CD4-positive, alpha-beta T cell treated with Interleukin-1 beta for 1 hour (primary cell): Measurements from ENCODE around the gene B9D2.
"Not testable (repeated sequence)": the region's sequence is repeated elsewhere in the genome, so short reads cannot be mapped to it uniquely, and the experiment has no call there.

ENCODE experiments used
- DNase-seq, 2 donors: peaks; one replicate each; pipeline ENCODE4 v3.0.0-alpha.2; 2020 to 2022

B9D2 gene, protein sequence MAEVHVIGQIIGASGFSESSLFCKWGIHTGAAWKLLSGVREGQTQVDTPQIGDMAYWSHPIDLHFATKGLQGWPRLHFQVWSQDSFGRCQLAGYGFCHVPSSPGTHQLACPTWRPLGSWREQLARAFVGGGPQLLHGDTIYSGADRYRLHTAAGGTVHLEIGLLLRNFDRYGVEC

DNA sequence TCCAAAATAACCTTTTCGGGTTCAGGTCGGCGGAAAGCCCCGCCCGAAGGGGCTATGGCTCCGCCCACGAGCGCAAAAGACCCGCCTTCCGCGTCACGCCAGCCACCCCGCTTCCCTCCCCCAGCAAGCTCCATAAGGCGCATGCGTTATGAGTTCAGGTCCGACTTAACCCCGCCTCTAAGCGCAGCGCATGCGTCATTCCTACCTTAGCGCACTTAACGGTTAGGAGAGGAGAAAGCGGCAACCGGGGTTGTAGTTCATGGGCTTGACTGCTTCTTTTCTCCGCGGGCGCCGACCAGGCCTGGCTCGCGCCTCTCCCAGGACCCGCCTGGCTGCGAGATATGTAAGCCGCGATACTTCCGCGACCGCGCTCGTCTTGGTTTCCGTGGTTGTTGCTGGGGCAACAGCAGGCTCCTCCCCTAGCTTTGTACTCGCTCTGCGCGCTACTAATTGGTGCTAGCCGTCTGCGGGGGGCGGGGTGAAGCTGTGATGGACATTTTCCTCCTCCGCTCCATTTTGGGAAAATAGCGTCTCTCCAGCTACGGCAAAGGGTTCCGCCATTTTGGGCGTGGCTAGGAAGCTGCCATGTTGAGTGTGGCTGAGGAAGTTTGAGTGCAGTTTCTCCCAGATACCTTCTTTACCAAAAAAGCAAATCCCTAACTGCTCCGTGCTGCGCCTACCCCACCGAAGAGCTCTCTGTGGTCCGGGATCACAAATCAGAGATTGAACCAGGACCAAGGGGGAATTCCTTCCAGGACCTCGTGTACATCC is at the start of gene B9D2:
Gene B9D2, minus strand, starts transcription at position 397 of the 771 bp plus-strand sequence. CDS start 630 bp downstream, outside the sequence.
- DNase-seq = peak; percentile 98 to 99

DNA sequence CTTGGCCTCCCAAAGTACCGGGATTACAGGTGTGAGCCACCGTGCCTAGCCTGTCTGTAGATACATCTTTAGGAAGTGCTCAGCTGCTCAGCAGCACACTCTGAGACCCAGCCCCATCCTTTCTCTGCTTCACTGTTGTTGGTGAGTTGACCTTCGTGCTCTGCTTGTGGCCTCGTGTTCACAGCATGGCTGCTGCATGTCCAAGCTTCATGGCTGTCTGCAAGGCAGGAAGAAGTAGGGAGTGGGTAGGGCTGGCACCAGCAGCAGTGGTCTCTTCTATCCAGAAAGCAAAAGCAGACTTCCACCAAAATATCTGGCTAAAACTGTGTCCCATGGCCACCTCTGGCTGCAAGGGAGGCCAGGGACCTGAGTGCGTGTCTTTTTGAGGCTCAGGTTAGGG is 49.0 kb upstream of the B9D2 start:
- DNase-seq = no peak

DNA sequence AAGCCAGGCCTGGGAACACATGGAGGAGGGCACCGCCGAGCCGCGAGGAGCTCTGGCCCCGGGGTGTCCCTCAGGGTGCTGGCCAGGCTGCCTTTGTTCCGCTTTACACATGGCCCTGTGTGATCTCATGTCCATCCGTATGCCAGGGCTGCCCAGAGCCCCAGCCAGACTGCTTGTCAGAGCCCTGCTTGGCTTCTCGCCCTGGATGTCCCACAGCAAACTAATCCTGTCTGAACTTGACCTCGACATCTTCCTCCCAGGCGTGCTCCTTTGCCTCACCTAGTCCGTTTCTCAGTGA is 48.0 kb upstream of the B9D2 start:
- no peak for DNase-seq

DNA sequence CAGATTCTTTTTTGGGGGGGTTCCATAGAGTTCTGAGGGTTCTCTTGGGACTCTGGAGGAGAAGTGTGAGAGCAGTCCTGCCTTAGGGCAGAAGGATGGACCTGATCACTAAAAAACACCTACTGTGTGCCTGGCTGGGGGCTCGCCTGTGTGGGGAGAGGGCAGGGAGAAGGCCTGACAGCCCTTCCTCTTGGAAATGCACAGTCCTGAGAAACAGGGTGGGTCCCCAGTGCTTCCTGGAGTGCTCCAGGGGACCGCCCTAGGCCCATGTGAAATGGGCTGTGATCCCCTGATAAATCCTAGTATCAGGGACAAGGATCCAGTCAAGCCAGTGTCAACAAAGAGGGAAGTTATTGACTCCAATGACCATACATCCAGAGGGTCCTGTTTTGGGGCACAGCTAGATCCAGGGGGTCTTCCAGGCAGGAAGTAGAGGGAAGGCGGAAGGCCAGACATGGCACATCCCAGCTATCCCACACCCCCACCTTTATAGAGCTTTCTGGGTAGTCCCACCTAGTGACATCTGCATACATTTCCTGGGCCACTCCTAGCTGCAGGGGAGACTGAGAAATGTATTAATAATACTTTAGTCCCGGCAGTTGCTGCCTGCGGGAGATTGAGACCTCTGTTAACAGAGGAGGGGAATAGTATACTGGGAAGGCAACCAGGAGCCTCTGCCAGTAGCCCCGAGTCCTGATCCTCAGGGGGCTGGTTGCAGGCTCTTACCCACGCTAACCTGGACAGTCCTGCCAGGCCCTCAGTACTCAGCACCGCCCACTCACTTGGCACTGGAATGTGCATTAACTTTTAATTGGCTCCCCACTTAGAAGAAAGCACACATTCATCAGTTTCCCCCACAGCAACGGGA is 47.4 kb upstream of the B9D2 start:
- no peak for DNase-seq

DNA sequence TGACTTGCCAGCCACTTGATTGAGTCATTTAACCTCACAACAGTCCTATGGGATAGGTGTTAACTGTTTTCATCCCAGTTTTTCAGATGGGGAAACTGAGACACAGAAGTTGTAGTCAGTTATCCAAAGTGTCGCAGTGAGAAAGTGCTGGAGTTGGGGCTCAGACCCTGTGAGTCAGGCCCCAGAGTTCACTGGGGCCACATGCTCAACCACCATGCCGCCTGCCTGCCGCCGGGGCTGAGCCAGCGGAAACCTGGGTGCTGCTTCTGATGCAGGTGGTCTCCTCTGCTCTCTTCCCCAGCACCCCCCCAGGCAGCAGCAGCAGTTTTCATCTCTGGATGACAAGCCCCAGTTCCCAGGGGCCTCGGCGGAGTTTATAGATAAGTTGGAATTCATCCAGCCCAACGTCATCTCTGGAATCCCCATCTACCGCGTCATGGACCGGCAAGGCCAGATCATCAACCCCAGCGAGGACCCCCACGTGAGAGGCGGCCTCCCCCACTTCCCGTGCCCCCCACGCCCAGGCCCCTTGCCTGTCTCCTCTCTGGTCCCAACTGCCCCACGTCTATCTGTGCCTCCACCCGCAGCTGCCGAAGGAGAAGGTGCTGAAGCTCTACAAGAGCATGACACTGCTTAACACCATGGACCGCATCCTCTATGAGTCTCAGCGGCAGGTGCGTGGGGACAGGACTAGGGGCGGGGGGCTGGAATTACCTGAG is 46.5 kb upstream of the B9D2 start:
- DNase-seq = no peak

DNA sequence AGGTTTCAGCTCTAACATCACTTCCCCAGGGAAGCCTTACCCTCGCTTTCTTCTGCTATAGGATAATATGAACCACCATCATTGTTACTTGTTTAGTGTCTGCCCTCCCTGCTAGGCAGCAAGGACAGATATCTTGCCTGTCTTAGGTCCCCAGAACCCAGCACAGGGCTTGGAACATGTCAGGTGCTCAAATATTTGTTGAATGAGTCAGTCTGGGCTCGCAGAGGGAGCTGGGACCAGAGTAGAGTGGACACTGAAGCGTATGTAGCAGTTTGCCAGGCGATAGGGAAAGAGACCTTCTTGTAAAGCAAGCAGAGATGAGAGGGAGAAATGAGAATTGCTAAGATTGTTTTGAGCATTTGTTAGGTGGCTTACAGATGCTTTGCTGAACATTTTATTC is 45.3 kb upstream of the B9D2 start:
- peak in 1 of 2 donors; percentile 13 for DNase-seq

DNA sequence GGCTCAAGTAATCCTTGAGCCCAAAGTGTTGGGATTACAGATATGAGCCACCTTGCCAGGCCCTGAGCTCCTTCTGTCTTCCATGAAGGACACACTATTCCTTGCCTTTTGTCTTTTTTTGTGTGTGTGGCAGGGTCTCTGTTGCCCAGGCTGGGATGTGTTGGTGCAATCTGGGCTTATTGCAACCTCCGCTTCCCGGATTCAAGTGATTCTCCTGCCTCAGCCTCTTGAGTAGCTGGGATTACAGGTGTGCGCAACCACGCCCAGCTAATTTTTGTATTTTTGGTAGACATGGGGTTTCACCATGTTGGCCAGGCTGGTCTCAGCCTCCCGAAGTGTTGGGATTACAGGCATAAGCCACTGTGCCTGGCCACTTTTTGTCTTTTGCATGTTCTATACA is 44.9 kb upstream of the B9D2 start:
- DNase-seq = not testable (repeated sequence)

DNA sequence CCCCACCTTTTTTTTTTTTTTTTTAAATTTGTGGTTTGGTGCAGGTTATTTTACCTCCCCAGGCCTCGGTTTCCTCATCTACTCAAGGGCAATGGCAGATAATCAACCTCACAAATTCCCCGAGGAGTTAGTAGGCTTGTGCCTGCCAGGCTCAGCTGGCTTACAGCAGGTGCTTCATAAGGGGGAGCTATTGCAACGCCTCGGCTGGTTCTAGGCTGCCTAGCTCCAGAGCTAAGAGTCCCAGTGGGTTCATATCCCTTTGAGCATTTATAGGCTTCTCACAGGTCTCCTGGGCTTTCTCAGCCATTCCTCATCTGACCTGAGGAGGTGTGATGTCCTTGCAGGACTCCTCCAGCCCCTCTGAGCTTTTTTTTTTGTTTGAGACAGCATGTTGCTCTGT is 44.3 kb upstream of the B9D2 start:
- no peak for DNase-seq

DNA sequence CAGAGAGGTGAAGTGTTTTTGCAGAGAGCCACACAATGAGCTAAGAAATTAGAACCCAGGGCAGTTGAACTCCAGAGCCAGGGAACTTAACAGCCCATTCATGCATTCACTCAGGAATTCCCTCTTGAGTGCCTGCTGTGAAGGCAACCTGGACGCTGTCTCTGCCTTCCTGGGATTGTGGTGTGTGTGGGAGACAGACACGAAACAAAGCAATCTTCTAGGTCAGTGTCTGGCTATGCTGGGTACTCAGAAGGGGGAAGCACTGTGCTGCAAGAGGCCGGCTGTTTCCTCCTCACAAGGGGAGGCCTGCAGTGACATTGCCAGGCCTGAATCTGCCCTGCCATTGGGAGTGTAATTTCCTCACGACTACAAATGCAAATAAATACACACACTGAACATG is 43.3 kb upstream of the B9D2 start:
- no peak for DNase-seq

DNA sequence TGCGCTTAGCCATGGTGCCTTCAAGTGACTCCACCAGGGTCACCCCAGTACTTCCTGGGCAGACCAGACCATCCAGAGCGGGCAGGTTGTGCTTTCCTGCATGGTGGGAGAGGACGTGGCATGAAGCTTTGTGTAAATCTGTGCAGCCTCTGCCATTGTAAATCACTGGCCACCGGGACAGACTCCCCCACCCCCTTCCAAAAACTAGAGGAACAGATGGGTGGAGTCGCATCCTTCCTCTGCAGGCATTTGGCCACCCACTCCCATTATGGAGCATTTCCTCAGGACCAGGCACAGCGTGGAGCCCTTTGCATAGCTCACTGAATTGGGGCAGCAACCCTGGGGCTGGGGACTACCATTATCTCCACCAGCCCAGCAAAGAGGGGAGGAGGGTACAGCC is 41.8 kb upstream of the B9D2 start:
- no peak for DNase-seq

DNA sequence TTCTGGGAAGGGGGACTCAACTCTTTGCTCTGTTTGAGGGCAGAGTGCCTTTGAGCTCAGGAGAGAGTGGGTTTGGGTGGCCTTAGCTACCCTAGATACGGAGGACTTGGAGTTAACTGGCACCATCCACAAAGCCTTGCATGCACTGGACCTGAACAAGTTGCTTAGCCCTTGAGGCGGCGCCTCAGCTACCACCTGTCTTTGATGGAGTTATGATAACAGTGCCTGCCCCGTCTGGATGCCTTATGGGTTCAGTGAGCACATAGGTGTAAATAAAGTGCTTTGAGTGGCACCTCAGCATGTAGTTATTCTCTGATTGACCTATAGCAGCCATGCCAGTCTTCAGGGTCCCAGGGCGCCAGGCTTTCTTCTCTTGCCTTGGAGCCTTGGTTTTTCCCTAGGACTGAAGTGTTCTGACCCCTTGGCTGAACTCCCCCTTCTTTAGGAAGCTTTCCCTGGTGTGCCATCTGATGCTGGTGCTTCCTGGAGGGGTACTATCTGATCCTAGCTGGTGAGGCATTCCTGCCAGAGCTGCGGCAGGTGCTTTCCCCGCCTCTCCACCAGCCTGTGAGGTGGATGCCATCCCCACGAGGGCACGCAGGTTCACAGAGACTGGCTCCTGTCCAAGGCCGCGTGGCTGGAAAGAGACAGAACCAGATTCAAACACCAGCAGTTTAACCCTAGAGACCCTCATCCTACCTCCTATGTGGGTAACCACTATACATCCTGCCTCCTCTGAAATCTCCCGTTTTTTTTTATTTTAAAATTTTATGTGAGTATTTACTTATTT is 39.4 kb upstream of the B9D2 start:
- no peak for DNase-seq

DNA sequence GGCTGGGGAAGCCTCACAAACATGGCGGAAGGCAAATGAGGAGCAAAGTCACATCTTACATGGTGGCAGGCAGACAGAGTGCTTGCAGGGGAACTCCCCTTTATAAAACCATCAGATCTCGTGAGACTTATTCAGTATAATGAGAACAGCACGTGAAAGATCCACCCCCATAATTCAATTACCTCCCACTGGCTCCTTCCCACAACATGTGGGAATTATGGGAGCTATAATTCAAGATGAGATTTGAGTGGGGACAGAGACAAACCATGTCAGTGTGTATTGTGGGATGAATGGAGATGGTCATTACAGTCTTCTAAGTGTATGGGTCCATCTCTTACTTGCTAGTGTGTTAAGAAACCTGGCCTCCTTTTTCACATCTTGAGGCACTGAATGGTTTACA is 38.1 kb upstream of the B9D2 start:
- DNase-seq = no peak

DNA sequence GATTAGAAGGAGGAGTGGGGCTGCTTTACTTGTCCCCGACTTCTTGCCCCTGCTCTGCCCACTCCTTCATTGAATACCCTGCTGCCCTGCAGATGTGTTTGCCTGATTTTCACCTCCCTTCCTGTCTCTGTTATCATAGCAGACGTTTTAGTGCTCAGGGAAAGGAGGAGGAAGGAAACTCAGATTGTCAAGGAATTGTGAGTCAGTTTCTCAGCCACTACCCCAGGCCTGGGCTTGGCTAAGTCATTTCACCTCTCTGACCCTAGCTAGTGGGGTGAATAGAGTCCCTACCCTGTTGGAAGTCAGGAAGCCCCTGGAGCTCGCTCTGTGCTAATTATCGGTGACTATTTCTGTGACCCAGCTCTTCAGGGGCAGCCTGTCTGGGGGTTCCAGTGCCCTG is 37.5 kb upstream of the B9D2 start:
- no peak for DNase-seq

DNA sequence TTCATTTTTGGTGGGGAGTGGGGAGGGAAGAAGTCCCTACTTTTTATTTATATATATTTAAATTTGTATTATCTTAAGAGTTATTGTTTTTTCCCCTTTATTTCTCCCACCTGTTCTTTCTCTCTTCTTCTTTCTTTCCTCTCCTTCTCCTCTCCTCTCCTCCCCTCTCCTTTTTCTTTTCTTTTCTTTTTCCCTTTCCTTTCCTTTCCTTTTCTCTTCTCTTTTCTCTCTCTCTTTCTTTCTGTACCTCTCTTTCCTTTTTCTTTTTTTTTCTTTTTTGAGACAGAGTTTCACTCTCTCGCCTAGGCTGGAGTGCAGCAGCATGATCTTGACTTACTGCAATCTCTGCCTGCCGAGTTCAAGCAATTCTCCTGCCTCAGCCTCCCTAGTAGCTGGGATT is 35.6 kb upstream of the B9D2 start:
- no peak for DNase-seq

DNA sequence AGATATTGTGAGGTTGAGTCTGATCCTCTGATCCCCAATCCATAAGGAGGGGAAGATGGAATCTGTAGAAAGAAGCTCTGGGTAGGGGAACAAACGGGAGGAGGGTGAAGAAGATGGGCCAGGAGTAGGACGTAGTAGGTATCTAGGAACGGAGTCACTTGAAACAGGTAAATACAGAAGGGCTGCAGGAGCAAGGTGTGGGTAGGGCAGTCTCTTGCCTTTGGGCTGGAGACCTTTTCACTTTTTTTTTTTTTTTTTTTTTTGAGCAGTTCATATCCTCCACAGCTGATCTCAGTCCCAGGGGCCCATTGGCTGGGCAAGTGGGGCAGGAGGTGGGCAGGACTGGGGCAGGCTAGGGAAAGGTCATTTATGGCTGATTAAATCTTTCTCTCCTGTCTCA is 35.1 kb upstream of the B9D2 start:
- DNase-seq = no peak

DNA sequence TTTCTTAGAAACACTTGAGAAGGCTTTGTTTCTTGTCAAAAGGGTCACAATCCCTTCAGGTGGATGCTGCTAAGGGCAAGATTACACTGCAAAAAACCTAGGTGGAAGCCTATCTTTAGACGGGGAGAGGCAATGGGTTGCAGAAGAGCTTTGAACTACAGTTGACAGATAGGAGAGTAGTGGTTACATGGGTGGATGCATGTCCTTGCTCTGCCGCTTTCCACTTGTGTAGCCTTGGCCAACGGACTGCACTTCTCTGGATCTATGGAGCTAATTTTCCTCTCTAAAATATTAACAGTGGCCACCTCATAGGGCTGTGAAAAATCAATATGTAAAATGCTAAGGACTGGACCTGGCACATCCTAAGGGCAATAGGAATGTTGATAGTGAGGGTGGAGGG is 34.6 kb upstream of the B9D2 start:
- DNase-seq = no peak

DNA sequence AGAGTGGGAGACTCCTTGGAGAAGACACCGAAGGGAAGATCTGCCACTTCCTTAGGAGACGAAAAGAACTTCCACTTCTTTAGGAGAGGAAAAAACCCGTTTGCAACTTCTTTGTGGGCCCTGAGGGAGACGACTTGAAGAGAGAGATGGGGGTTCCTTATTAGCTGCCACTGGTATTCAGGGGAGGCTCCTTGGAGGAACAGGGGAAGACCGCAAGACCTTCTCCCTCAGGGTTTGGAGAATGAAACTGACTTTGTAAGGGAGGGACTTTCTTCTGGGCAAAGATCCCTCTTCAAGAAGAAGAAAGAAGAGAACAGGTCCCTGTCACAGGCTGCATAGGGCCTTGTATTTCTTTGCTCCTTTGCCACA is 34.1 kb upstream of the B9D2 start:
- no peak for DNase-seq

DNA sequence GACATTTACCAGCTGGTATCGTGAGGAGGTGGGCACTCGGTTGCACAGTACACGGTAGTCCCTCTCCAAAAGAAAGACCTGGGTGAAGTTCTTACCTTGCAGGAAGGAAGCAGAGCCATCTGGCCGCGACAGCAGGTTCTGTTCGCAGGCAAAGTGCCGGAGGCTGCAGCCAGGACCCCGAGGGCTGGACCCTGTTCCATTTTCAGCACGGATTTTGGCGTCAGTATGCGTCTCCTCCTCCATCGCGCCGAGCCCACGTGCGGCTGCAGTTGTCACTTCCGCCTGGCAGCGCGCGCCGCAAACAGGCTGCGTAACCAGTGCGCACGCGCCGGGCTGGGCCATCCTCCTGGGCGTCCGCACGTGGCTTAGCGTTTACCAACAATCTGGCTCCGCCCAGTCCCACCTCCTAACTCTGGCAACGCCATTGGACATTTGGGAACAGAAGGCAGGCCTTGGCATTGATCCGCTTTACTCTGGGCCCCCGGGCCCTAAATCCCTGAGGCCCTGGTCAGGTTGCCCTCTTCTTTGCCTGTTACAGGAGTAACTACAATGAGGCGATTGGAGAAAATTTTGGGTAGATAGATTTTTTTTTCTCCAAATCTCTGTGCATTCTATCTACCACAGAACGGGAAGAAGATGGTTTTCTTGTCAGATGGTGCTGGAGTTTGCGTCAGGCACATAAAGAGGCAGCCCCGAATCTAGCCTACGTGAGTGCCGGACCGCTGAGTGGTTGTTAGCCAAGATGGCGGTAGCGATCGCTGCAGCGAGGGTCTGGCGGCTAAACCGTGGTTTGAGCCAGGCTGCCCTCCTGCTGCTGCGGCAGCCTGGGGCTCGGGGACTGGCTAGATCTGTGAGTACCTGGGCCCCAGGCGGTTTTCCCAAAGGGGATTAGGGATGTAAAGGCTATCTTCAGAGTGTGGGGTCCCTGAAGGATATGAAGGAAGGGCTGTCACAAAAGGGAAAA is 33.4 kb upstream of the B9D2 start, which contains the start of the genes BCKDHA and EXOSC5:
Gene BCKDHA, plus strand, starts transcription at position 733 of the 964 bp plus-strand sequence. Its CDS starts 10 bp downstream, at position 743.
Gene EXOSC5, minus strand, starts transcription at position 274 of the 964 bp plus-strand sequence. Its CDS starts 31 bp downstream, at position 243.
- peak; percentile 100 for DNase-seq

DNA sequence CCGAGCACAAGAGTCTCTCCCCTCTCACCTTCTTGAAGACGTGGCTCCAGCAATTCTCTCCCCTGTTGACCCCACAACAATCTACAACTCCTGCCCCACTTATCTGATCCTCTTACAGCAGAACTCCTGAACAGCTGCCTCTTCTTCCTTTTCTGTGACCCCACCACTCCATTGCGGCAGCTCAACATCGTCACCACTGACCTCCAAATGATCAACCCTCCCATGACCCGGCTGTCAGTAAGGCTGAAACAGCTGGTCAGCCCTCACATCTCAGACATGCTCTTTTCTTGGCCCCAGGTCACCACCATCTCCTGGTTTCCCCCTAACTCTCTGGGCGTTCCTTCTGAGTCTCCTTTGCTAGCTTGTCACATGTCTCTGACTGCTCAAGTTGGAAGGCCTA is 31.4 kb upstream of the B9D2 start:
- no peak for DNase-seq

DNA sequence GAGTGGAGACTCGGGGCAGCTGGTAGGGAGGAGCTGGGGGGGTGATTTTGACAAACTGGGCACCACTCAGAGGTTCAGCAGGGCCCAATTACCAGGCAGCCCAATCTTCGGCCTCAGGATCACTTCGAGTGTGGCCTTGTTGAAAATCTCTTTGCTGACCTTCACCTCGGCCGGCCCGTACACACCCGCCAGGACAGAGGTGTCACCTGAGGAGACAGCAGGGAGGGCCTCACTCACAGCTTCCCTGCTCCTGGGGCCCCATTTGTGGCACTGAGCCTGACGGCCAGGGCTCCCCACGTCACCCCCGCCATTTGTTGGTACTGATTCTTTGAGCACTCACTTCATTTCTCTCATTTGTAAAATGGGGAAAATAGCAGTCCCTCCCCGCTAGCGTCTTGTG is 28.8 kb upstream of the B9D2 start:
- DNase-seq = no peak

DNA sequence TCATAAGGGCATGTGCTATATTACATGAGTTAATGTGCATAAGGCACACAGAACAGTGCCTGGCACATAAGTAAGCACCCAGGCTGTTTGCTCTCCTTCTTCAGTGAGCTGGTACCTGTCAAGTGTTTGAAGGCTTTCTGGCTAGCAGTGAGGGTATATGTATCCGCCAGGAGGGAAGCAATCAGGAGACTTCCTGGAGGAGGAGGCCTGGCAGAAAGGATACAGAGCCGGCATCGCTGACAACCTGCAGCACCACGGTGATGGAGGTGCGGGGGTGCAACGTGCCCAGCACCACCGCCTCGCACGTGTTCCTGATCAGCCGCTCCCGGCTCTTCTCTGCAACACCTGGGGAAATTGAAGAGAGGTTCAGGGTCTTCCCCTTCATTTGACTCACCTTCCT is 27.7 kb upstream of the B9D2 start:
- no peak for DNase-seq
